ENCODE results near the gene AP5M1.

The AP5M1 gene

DNA sequence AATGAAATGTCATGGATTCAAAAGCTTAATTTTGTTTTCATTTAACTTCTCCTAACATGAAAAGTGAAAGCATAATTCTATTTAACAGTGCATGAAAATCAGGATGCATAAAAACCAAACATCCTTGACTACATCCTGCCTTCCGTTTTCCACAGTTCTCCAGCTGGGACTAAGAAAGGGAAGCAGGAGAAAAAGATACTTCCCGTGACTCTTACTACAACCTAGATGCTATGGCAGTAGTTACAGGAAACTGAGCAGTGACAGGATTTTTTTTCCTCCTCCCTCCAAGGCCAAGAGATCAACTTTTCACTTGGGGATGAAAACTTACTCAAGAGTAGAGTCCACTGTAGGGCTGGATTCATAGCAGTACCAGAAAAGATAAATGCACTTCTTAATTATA lies 2.7 kb upstream of the AP5M1 start:
- DNase-seq: no peak

DNA sequence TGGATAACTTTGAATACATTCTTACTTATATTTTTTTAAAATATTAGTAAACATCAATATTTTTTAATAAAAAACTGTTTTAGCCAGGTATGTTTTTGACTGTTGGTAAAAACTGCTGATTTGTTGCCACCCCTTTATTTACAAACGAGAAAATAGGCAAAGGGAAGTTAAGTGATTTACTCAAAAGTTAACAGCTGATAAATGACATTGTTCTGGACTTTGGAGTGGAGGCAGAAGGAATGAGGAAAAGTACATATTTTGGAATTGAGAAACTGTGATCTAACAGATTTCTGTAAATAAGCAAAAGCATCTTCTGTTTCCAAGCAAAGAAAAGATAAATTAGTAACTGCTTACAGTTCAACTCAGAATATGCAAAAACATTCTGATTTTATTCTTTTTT lies 4.5 kb downstream of the AP5M1 start:
- TF ChIP-seq POLR2A (IDR thresholded peaks at IDR 0.05; ENCODE audit: low read length) (no peak), GATA1 (IDR thresholded peaks at IDR 0.05; ENCODE audit: low read depth, low read length) (no peak)
- no peak for DNase-seq

More for the DNA sequence above, 2.7 kb upstream of the AP5M1 start:
- TF ChIP-seq POLR2A (IDR thresholded peaks at IDR 0.05; ENCODE audit: low read length) (no peak), GATA1 (IDR thresholded peaks at IDR 0.05; ENCODE audit: low read depth, low read length) (no peak)

DNA sequence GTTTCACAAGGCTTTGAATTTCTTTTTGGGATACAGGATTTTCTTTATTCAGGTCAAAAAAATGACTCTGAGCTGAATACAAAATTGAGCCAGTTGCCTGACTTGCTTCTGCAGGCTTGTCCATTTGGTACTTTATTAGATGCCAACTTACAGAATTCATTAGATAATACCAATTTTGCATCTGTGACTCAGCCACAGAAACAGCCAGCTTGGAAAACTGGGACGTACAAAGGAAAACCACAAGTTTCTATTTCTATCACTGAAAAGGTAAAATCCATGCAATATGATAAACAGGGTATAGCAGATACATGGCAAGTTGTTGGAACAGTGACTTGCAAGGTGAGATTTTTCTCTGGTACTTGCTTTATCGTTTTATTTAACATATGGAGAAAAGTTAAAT lies 5.8 kb downstream of the AP5M1 start:
- no peak for TF ChIP-seq POLR2A (IDR thresholded peaks at IDR 0.05; ENCODE audit: low read length)
- TF ChIP-seq GATA1 (IDR thresholded peaks at IDR 0.05; ENCODE audit: low read depth, low read length): no peak
- DNase-seq: no peak

DNA sequence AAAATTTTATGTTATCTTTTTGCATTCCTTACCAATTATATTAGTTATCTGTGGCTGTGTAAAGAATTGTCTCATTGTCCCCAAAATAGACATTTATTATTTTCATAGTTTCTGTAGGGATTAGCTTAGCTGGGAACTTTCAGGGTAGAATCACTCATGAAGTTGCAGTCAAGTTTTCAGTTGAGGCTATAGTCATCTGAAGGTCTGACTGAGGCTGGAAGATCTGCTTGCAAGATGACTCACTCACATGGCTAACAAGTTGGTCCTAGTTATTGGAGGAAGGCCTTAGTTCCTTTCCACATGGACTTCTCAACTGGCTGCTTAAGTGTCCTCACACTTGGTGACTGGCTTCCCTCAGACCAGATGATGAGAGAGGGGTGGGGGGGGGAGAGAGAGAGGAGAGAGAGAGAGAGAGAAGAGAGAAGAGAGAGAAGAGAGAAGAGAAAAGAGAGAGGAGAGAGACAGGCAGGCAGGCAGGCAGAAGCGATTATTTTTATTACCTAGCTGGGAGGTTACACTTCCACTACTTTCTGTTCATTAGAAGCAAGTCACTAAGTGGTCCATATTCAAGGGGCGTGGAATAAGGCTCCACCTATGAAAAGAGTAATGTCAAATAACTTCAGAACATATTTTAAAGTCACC lies 6.4 kb downstream of the AP5M1 start:
- DNase-seq: no peak
- TF ChIP-seq GATA1 (IDR thresholded peaks at IDR 0.05; ENCODE audit: low read depth, low read length) (no peak), POLR2A (IDR thresholded peaks at IDR 0.05; ENCODE audit: low read length) (no peak)

DNA sequence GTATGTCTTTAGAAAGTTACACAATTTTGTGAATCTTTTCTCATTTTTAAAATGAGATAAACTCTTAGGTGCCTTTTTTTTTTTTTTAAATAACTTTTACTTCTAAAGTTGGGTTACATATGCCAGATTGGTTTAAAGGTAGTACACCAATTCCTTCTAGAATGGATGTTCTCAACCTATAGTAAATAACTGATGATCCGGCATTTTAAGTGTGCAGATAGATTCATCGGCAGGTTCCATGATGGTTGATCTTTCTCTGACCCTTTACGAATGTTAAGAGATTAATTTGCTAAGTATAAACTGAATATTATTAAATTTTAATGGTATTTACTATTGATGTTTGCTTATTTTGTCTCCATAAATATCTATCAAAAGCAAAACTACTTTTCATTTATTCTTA lies 8.3 kb downstream of the AP5M1 start:
- TF ChIP-seq GATA1 (IDR thresholded peaks at IDR 0.05; ENCODE audit: low read depth, low read length) (no peak), POLR2A (IDR thresholded peaks at IDR 0.05; ENCODE audit: low read length) (no peak)
- DNase-seq: no peak

DNA sequence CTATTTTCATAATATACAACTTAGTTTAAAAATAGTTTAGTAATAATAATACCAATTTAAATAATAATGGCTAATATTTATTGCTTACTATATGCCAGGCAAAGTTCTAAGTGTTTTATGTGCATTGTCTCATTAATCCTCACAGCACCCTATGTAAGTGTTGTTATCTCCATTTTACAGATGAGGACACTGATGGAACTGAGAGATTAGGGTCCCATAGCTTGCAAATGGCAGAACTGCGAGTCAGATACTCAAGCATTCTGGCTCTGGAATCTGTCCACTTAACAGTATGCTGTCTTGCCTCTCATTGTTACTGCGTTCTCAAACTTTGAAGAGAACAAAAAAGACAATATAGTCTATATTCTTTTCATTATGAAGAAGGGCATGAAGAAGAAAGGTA lies 19.0 kb downstream of the AP5M1 start:
- peak; percentile 74 to 93 for DNase-seq
- TF ChIP-seq POLR2A (IDR thresholded peaks at IDR 0.05; ENCODE audit: low read length): no peak
- peak; percentile 26 for TF ChIP-seq GATA1 (IDR thresholded peaks at IDR 0.05; ENCODE audit: low read depth, low read length)

DNA sequence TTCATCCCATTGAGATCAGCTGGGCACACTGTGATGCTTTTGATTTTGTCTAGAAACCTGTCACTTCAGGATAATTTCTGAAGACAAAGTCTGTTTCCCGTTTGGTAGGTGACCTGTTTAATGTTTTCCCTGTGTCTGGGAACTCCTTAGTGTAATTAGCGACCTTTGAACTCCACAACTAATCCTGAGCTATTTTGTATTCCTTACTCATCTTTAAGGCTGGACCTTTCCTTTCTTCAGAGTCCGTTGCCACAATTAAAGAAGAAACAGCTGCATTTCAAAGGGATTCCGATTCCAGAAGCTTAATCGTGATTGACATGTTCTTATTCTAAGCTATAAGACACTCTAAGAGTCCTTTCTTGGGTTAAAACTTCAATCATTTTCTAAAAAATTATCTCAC lies 22.0 kb downstream of the AP5M1 start:
- no peak for DNase-seq
- TF ChIP-seq GATA1 (IDR thresholded peaks at IDR 0.05; ENCODE audit: low read depth, low read length) (no peak), POLR2A (IDR thresholded peaks at IDR 0.05; ENCODE audit: low read length) (no peak)

DNA sequence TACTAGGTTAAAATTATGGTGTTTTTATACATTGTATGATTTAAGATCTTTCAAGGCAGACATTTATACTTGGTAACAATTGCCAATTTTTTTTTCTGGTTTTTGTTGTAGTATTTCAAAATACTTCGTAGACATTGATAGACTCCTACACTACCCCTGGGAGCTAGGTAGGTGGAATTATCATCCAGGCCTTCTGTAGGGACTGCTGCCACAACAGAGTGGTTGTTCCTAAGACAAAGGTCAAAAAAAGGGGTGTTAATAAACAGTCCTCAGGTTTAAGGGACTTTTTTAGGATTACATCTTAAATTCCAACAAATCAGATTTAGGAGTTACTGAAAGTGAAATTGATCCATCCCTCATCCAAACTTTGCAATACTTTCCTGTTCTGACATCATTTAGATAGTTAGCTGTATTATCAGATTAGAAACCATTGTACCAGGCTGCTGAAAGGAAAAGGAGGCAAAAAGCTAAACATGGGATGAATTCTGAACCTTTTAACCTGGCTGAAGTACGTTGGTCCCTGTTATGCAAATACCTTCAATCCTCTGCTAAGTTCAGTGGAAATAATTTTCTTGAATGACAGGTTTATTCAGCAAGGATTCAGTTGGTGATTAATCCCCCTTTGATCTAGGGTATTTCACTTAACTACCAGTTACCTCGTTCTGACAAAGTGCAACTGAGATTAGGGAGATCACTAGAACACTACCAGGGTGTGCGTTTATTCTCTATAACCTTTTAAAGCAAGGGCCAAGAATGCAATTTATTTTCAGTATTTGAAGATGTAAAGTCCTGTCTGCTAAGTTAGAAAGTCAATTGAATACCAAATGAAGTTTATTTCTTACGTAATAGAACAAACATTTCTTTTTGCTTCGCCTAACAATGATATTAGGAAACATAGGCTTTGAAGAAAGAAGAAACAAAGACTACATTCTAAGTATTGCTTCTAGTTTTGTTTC lies 23.2 kb downstream of the AP5M1 start:
- TF ChIP-seq POLR2A (IDR thresholded peaks at IDR 0.05; ENCODE audit: low read length) (no peak), GATA1 (IDR thresholded peaks at IDR 0.05; ENCODE audit: low read depth, low read length) (no peak)
- DNase-seq: no peak

DNA sequence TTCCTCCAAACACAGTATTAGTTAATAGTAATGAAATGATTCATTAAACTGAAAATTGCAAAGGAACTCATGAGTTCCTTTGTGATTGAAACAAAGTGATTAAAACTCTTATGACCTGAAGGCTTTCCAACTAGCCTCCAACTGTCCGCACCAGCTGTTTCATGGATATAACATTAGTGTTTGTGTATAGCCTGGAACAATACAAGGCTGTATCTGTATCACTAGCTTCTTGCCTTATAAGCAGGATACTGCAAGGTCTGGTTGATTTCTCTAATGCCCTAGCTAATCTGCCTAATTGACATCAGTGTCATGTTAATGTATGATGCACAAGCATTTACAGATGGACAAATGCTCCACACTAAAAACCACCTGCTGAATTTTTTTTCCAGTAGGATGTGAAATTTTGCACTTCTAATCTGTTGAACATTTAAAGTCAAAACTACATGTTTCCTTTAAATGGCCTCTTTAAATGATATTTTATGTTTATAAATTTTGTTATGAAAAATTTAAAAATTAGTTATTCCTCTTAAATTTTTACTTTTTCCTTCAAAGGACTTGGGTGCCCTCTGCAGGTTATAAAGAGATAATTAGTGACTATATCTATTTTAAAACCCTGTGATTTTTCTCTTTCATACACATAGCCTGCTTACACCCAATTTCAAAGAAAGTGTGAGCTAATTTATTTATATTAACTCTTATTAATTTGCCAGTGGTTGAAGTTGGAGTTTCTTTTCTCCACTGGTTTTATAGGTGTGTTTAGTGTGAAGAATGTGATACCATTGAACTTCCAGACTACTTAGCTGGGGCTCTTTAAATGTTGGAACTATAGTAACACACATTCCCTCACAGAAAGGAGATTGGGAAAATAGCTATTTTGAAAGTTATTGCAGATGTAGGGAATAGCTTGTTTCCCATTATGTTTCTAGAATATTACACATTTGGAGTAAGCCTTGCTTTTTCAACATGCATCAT lies 25.4 kb downstream of the AP5M1 start:
- TF ChIP-seq POLR2A (IDR thresholded peaks at IDR 0.05; ENCODE audit: low read length) (no peak), GATA1 (IDR thresholded peaks at IDR 0.05; ENCODE audit: low read depth, low read length) (no peak)
- peak; percentile 30 to 54 for DNase-seq

DNA sequence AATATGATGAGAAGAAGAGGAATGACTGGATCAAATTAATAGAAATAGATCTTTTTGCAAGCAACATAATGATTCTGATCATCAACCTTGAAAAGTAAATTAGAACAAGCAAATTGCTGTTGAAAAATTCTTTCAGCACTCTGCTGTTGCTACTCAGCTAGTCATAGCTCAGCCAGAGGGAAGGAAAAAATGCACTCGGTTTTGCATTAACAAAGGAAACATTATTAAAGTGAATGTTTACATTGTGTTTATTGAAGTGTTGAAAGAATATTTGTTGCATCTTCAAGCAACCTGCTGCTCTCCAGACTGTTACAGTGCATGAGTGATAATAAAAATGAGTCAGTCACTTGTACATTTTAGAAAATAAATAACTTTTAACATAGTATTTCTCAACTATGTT lies 26.5 kb downstream of the AP5M1 start:
- DNase-seq: no peak
- TF ChIP-seq GATA1 (IDR thresholded peaks at IDR 0.05; ENCODE audit: low read depth, low read length) (no peak), POLR2A (IDR thresholded peaks at IDR 0.05; ENCODE audit: low read length) (no peak)

DNA sequence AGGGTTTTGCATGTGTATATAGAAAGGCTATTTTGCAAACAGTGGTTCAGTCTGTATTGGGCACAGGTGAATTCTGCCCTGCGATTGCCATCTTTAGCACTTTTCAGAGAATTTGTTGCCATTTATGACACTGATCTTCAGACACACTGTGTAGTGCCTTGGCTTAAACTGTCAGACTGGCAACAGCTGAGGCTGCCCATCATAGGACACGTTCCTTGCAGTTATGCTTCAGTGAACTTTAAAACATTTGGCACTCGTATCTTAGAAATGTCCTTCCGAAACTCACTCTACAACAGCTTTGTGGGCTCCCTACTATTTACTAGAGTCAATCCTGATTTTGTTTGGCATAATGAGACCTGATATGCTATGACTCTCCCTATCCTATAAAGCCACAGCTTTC lies 29.1 kb downstream of the AP5M1 start:
- TF ChIP-seq GATA1 (IDR thresholded peaks at IDR 0.05; ENCODE audit: low read depth, low read length): no peak
- no peak for TF ChIP-seq POLR2A (IDR thresholded peaks at IDR 0.05; ENCODE audit: low read length)
- no peak for DNase-seq

DNA sequence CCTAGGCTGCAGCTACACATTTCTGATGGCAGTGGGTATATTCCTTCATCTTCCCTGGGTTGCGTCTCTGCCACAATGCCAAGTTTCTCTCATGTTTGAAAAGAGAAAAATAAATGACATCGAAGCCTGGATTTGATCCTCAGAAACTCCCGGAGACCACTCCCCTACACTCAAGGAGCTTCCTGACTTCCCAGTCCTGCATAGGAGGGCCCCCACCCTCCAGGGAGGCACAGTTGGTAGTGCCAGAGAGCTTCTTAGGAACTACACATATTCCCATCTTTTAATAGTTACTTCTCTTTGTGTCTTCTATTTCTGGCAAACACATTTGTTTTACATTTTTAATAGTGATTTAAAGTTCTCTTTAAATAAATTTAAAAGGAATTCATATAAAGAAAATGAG lies 30.7 kb downstream of the AP5M1 start:
- DNase-seq: no peak
- no peak for TF ChIP-seq GATA1 (IDR thresholded peaks at IDR 0.05; ENCODE audit: low read depth, low read length)
- TF ChIP-seq POLR2A (IDR thresholded peaks at IDR 0.05; ENCODE audit: low read length): no peak

DNA sequence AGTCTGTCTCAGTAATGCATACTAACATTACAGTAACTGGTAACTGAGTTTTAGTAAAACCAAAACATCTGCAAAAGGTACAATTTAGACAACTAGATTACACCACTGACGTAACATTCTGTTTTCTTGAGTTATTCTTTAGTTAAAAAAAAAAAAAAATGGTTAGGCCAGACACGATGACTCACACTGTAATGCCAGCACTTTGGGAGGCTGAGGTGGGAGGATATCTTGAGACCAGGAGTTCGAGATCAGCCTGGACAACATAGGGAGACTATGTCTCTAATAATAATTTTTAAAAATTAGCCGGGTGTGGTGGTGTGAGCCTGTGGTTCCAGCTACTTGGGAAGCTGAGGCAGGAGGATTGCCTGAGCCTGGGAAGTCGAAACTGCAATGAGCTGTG lies 34.1 kb downstream of the AP5M1 start:
- no peak for DNase-seq
- TF ChIP-seq POLR2A (IDR thresholded peaks at IDR 0.05; ENCODE audit: low read length): no peak
- no peak for TF ChIP-seq GATA1 (IDR thresholded peaks at IDR 0.05; ENCODE audit: low read depth, low read length)

Measured in erythroblast (primary cell).